ENCODE data around the gene SGF29.
A peak's percentile ranks its signal among the peaks of the same experiment; 100 is the strongest.
"Not testable (repeated sequence)": the region's sequence is repeated elsewhere in the genome, so short reads cannot be mapped to it uniquely, and the experiment has no call there.

SGF29 gene

DNA sequence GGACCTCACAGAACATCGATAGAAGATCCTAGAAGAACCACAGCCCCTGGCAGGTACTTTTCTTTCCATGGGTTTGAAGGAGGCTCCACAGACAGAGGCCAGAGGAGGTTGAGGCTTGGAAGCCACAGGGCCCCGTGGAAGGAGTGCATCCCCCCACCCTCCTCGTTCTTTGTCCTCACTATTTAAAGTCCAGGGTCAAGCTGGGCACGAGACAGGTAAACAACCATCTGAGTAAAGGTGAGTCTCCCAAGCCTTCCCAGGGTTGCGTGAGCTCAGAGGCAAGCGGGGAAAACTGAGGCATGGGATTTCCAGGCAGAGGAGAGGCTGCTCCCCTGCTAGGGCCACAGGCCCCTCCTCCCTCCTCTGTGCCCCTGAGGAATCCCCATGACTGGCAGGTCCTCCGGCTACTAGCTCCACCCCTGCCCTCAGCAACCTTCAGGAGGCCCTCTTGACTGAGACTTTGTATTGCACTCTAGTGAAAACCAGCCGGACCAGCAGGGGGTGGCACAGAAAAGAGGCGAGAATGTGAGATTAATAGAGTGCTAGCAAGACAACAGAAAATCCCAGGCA, 44.1 kb downstream of the SGF29 start:
- H3K9me3 ChIP-seq (ENCODE audit: insufficient read depth, low read length, severe bottlenecking), result no peaks in the 10 kb centered on the region
- peak; percentile 54; the same call in 1 of the 3 replicates for ATAC-seq (ENCODE audit: insufficient read depth, low read depth)
- H3K36me3 ChIP-seq (ENCODE audit: insufficient read depth, low read length), result no peaks in the 10 kb centered on the region
- H3K4me1 ChIP-seq (ENCODE audit: insufficient read depth, low read length), result no peaks in the 10 kb centered on the region
- no peaks in the 10 kb centered on the region for H3K79me2 ChIP-seq (ENCODE audit: insufficient read depth, low read length)
- H3K9ac ChIP-seq (ENCODE audit: low read depth, low read length), result no peak overlapping the region
- no peak overlapping the region for H3K4me2 ChIP-seq (ENCODE audit: insufficient read depth, low read length)
- no peaks in the 10 kb centered on the region for H3K27me3 ChIP-seq (ENCODE audit: insufficient read depth, low read length, poor library complexity)
- H2AFZ ChIP-seq (ENCODE audit: low read depth, low read length), result no peak overlapping the region
- no peak for TF ChIP-seq EZH2 (IDR thresholded peaks at IDR 0.05; ENCODE audit: borderline replicate concordance, low read depth, low read length, severe bottlenecking)
- TF ChIP-seq, protein P1, sequence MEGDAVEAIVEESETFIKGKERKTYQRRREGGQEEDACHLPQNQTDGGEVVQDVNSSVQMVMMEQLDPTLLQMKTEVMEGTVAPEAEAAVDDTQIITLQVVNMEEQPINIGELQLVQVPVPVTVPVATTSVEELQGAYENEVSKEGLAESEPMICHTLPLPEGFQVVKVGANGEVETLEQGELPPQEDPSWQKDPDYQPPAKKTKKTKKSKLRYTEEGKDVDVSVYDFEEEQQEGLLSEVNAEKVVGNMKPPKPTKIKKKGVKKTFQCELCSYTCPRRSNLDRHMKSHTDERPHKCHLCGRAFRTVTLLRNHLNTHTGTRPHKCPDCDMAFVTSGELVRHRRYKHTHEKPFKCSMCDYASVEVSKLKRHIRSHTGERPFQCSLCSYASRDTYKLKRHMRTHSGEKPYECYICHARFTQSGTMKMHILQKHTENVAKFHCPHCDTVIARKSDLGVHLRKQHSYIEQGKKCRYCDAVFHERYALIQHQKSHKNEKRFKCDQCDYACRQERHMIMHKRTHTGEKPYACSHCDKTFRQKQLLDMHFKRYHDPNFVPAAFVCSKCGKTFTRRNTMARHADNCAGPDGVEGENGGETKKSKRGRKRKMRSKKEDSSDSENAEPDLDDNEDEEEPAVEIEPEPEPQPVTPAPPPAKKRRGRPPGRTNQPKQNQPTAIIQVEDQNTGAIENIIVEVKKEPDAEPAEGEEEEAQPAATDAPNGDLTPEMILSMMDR (IDR thresholded peaks at IDR 0.05; ENCODE audit: borderline replicate concordance, extremely low read depth, low read length, poor library complexity, severe bottlenecking), result no peak
- H3K27ac ChIP-seq (ENCODE audit: low read length), result no peak overlapping the region
- H4K20me1 ChIP-seq (ENCODE audit: insufficient read depth, low read length), result no peaks in the 10 kb centered on the region
- DNase-seq, result peak; percentile 21
- no peak overlapping the region for H3K4me3 ChIP-seq (ENCODE audit: low read depth in 1 of 2, low read length in 2 of 2)

DNA sequence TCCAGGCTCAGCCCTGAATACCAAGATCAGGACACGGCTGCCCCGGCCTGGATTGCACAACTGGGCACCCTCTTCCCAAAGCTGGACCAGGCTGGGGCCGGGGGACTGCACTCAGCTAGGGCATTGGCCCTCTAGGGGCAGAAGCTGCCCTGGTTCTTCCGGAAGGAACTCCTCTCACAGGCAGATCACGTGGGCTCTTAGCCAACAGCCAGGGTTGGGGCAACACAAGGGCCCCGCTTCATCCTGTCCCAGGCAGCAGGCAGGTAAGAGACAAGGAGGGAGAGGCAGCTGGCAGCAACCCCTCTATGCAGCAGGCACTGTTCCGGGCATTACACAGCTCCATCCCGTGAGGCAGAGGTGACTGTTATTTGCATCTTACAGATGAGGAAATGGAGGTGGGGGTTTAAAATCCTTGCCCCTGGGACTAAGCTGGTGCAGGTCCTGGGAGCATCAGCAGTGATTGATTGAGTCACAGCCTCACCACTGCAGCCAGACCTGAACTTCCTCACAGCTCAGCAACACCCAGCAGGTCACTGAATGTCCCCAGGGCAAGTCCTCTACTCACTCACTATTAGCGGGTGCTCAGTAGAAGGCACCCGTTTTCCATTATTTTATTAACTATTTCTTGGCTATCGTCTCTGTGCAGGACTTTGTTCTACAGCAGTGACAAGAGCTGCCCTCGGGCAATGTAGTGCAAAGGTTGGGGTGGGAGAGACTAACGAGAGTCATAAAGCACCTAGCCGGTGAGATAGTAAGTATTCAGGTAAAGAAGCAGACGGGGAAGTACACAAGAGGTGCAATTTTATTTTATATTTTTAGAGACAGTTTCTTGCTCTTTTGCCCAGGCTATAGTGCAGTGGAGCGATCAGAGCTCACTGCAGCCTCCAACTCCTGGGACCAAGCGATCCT, 45.9 kb downstream of the SGF29 start:
- not testable (repeated sequence) for H3K36me3 ChIP-seq (ENCODE audit: insufficient read depth, low read length); H4K20me1 ChIP-seq (ENCODE audit: insufficient read depth, low read length); H3K4me2 ChIP-seq (ENCODE audit: insufficient read depth, low read length); H3K27me3 ChIP-seq (ENCODE audit: insufficient read depth, low read length, poor library complexity); H3K4me1 ChIP-seq (ENCODE audit: insufficient read depth, low read length); H3K9me3 ChIP-seq (ENCODE audit: insufficient read depth, low read length, severe bottlenecking); H3K27ac ChIP-seq (ENCODE audit: low read length); DNase-seq; H3K79me2 ChIP-seq (ENCODE audit: insufficient read depth, low read length); H2AFZ ChIP-seq (ENCODE audit: low read depth, low read length); H3K4me3 ChIP-seq (ENCODE audit: low read depth in 1 of 2, low read length in 2 of 2); H3K9ac ChIP-seq (ENCODE audit: low read depth, low read length)
- ATAC-seq (ENCODE audit: insufficient read depth, low read depth), result 0 out of 3 replicates have a peak, but pooled peaks have one; percentile 15

DNA sequence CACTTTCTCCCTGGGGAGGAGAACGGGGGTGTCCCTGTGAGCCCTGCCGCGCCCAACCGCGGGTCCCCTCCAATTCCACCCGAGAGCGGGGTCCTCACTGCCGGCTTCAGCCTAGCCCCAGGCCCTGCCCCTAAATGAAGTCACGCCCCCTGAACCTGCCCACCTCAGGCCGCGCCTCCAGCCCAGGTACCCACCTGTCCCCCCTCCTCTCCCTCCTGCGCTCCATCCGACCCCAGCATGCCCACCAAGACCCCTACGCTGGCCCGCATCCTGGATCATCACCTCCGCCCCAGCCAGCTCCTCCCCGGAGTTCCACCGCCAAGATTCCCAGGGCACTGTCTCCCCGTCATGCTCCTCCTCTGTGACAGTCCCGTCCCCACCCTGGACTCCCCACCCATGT, 47.2 kb downstream of the SGF29 start:
- H3K9me3 ChIP-seq (ENCODE audit: insufficient read depth, low read length, severe bottlenecking); H3K9ac ChIP-seq (ENCODE audit: low read depth, low read length); H3K4me1 ChIP-seq (ENCODE audit: insufficient read depth, low read length); H3K36me3 ChIP-seq (ENCODE audit: insufficient read depth, low read length); H3K79me2 ChIP-seq (ENCODE audit: insufficient read depth, low read length); DNase-seq; H3K27me3 ChIP-seq (ENCODE audit: insufficient read depth, low read length, poor library complexity); H4K20me1 ChIP-seq (ENCODE audit: insufficient read depth, low read length); H2AFZ ChIP-seq (ENCODE audit: low read depth, low read length); H3K27ac ChIP-seq (ENCODE audit: low read length); ATAC-seq (ENCODE audit: insufficient read depth, low read depth); H3K4me2 ChIP-seq (ENCODE audit: insufficient read depth, low read length); H3K4me3 ChIP-seq (ENCODE audit: low read depth in 1 of 2, low read length in 2 of 2): not testable (repeated sequence)

DNA sequence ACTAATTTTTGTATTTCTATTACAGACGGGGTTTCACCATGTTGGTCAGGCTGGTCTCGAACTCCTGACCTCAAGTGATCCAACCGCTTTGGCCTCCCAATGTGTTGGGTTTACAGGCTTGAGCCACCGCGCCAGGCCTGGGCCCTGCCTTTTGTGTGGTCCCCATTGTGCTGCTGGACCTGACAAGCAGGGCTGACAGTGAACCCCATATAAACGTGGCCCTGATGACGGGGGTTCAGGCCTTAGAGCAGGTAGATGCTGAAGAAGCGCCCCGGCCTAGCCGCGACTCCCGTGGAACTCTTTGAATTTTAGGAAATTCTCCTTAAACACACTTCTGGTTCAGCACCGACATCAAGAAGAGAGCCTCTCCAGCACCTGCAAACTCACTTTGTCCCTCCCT, 47.9 kb downstream of the SGF29 start:
- not testable (repeated sequence) for ATAC-seq (ENCODE audit: insufficient read depth, low read depth); H3K79me2 ChIP-seq (ENCODE audit: insufficient read depth, low read length); H3K4me1 ChIP-seq (ENCODE audit: insufficient read depth, low read length); H4K20me1 ChIP-seq (ENCODE audit: insufficient read depth, low read length); H3K27ac ChIP-seq (ENCODE audit: low read length); H3K9me3 ChIP-seq (ENCODE audit: insufficient read depth, low read length, severe bottlenecking); H3K9ac ChIP-seq (ENCODE audit: low read depth, low read length); H2AFZ ChIP-seq (ENCODE audit: low read depth, low read length); DNase-seq; H3K4me3 ChIP-seq (ENCODE audit: low read depth in 1 of 2, low read length in 2 of 2); H3K36me3 ChIP-seq (ENCODE audit: insufficient read depth, low read length); H3K27me3 ChIP-seq (ENCODE audit: insufficient read depth, low read length, poor library complexity); H3K4me2 ChIP-seq (ENCODE audit: insufficient read depth, low read length)

DNA sequence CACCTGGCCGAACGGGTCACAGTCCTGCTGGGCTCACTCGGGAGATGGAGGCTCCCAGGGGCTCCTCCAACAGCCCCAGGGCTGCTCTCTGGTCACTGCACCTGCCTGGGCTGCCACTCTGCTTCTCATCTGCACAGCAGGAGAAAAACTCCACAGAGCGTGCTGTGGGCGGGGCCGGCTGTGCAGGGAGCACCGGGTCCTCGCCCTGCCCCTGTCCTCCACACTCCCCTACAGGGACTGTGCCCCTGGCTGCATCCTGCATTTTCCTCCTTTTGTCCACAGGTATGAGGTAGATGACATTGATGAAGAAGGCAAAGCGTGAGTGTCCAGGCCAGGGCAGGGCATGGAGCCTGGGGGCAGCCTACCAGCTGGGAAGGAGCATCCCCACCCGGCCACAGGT, 48.3 kb downstream of the SGF29 start:
- ATAC-seq (ENCODE audit: insufficient read depth, low read depth); H3K4me1 ChIP-seq (ENCODE audit: insufficient read depth, low read length); H2AFZ ChIP-seq (ENCODE audit: low read depth, low read length); H3K36me3 ChIP-seq (ENCODE audit: insufficient read depth, low read length); H3K9ac ChIP-seq (ENCODE audit: low read depth, low read length); H3K27me3 ChIP-seq (ENCODE audit: insufficient read depth, low read length, poor library complexity); H3K4me3 ChIP-seq (ENCODE audit: low read depth in 1 of 2, low read length in 2 of 2); DNase-seq; H3K9me3 ChIP-seq (ENCODE audit: insufficient read depth, low read length, severe bottlenecking); H3K4me2 ChIP-seq (ENCODE audit: insufficient read depth, low read length); H4K20me1 ChIP-seq (ENCODE audit: insufficient read depth, low read length); H3K79me2 ChIP-seq (ENCODE audit: insufficient read depth, low read length); H3K27ac ChIP-seq (ENCODE audit: low read length): not testable (repeated sequence)

All from DND-41 (cell line).